B cell (primary cell): Measurements from ENCODE around the gene PHLDA3. TPM values are rescaled to one million over a fixed set of nuclear protein-coding genes. Genes with fewer than 3 reads are reported as not detected.

Experiments used
- ATAC-seq: fragments of 200-7000 bp; cut with Tn5 transposase; one replicate; pipeline ENCODE4 v1.10.0; 2021; ENCODE audit warnings: low read depth, mild to moderate bottlenecking, moderate number of reproducible peaks, moderate library complexity
- CTCF ChIA-PET: fragments of 350-600 bp; sonication (Branson Sonifier 250); formaldehyde crosslinking; loops from one replicate; lab custom pipeline; 2021; ENCODE audit warnings: antibody characterized with exemption, inconsistent platforms; lab: Charles Lee
- POLR2A ChIA-PET: fragments of 350-600 bp; sonication (Branson Sonifier 250); formaldehyde crosslinking; loops from one replicate; lab custom pipeline; 2021; ENCODE audit warnings: antibody characterized with exemption; lab: Charles Lee
- DNase-seq: peaks from one replicate; pipeline ENCODE4 v3.0.0; 2013
- H2AFZ ChIP-seq: 2 replicates; pipeline ENCODE4 v1.6.1; 2012; ENCODE audit warnings: mild to moderate bottlenecking, low read depth, low read length; ENCODE audit not compliant: insufficient read depth, poor library complexity, severe bottlenecking
- H3K27ac ChIP-seq, 2 donors: 1 replicate in 1 of 2; 2 replicates in 1 of 2; pipeline ENCODE4 v1.5.1; 2012 to 2013; ENCODE audit warnings: low read length in 2 of 2, mild to moderate bottlenecking in 2 of 2, moderate library complexity in 1 of 2
- H3K27me3 ChIP-seq, 4 experiments: fragments of 200-600 bp in 1 of 4; sonication (generic) in 1 of 4; replicated peaks in 1 of 4; 1 replicate in 2 of 4; 2 replicates in 2 of 4; pipeline versions ENCODE4 v1.6.1 to v1.7.0; 2013 to 2016; ENCODE audit warnings: low read length in 3 of 4, mild to moderate bottlenecking in 2 of 4, mixed read lengths in 1 of 4, moderate library complexity in 1 of 4; ENCODE audit not compliant: insufficient read depth in 4 of 4, control insufficient read depth in 3 of 4; ENCODE audit errors: control extremely low read depth in 1 of 4
- H3K36me3 ChIP-seq, 2 experiments: replicated peaks in 1 of 2; 1 replicate in 1 of 2; 2 replicates in 1 of 2; pipeline versions ENCODE4 v1.6.1 to v1.7.1; 2013; ENCODE audit warnings: low read length in 1 of 2; ENCODE audit not compliant: insufficient read depth in 2 of 2, control insufficient read depth in 1 of 2; ENCODE audit errors: control extremely low read depth in 1 of 2, extremely low read depth in 1 of 2
- H3K4me1 ChIP-seq, 2 donors: fragments of 200-600 bp in 1 of 2; sonication (generic) in 1 of 2; 1 replicate in 1 of 2; 2 replicates in 1 of 2; pipeline versions ENCODE4 v1.5.1 to v1.6.1; 2013 to 2017; ENCODE audit warnings: low read length in 2 of 2; ENCODE audit not compliant: control insufficient read depth in 2 of 2, insufficient read depth in 2 of 2
- H3K4me2 ChIP-seq: replicated peaks from 2 replicates; pipeline ENCODE3; 2012; ENCODE audit warnings: mild to moderate bottlenecking, low read depth, low read length; ENCODE audit not compliant: poor library complexity, severe bottlenecking
- H3K4me3 ChIP-seq, 5 experiments: fragments of 200-600 bp in 1 of 5; sonication (generic) in 1 of 5; 1 replicate in 3 of 5; 2 replicates in 2 of 5; pipeline versions ENCODE4 v1.5.1 to v1.7.0; 2011 to 2016; ENCODE audit warnings: low read length in 4 of 5, mild to moderate bottlenecking in 4 of 5, low read depth in 2 of 5, control low read depth in 1 of 5, moderate library complexity in 1 of 5; ENCODE audit not compliant: insufficient read depth in 1 of 5; ENCODE audit errors: control extremely low read depth in 1 of 5, extremely low read depth in 1 of 5
- H3K79me2 ChIP-seq: fragments of 200-600 bp; sonication (generic); one replicate; pipeline ENCODE4 v1.6.0; 2016; ENCODE audit warnings: low read length; ENCODE audit not compliant: control insufficient read depth, insufficient read depth
- H3K9ac ChIP-seq: fragments of 200-600 bp; sonication (generic); 2 replicates; pipeline ENCODE4 v1.6.1; 2017; ENCODE audit warnings: mild to moderate bottlenecking, low read length, moderate library complexity
- H3K9me3 ChIP-seq, 3 donors: one replicate each; pipeline versions ENCODE4 v1.6.1 to v1.7.1; 2013; ENCODE audit warnings: low read length in 2 of 3; ENCODE audit not compliant: control insufficient read depth in 2 of 3, insufficient read depth in 1 of 3; ENCODE audit errors: control extremely low read depth in 1 of 3
- H4K20me1 ChIP-seq: 2 replicates; pipeline ENCODE4 v1.6.0; 2012; ENCODE audit warnings: mild to moderate bottlenecking, low read length; ENCODE audit not compliant: insufficient read depth, control insufficient read depth, poor library complexity, severe bottlenecking
- H3K27ac Mint-ChIP-seq: one replicate; pipeline ENCODE4 v1.8.0; 2021; ENCODE audit warnings: mixed read lengths
- H3K27me3 Mint-ChIP-seq: one replicate; pipeline ENCODE4 v1.8.0; 2021; ENCODE audit warnings: mixed read lengths
- H3K4me1 Mint-ChIP-seq: one replicate; pipeline ENCODE4 v1.8.0; 2021; ENCODE audit warnings: mixed read lengths
- H3K4me3 Mint-ChIP-seq: one replicate; pipeline ENCODE4 v1.8.0; 2021; ENCODE audit warnings: mixed read lengths
- H3K9me3 Mint-ChIP-seq: one replicate; pipeline ENCODE4 v1.8.0; 2022; ENCODE audit warnings: mixed read lengths; ENCODE audit not compliant: insufficient read depth
- EZH2 ChIP-seq: IDR thresholded peaks from 2 replicates; pipeline ENCODE4 v1.6.1; 2012; ENCODE audit warnings: borderline replicate concordance, low read depth, mild to moderate bottlenecking, moderate library complexity, low read length; ENCODE audit not compliant: insufficient read depth, poor library complexity, severe bottlenecking
- WGBS: methylation state at CpG from one replicate; pipeline ENCODE4 v1.1.5; 2013; ENCODE audit warnings: missing lambda C conversion rate; ENCODE audit not compliant: insufficient coverage; 5-methylcytosine and 5-hydroxymethylcytosine counted together
- intact Hi-C: fragments of 100-400 bp; cut with micrococcal nuclease; formaldehyde crosslinking; loops from one replicate; pipeline ENCODE4 v1.10.0; 2022
- polyA plus RNA-seq: library from polyadenylated mRNA; depleted of rRNA; stranded (reverse); fragments of >200 nt; gene quantifications from 2 replicates; pipeline ENCODE4 v1.2.3, GENCODE V29; 2012
- total RNA-seq, 2 donors: library from RNA; stranded (reverse); fragments of 120-200 nt in 1 of 2; gene quantifications; 1 replicate in 1 of 2; 2 replicates in 1 of 2; pipeline versions ENCODE4 v1.2.3 to v1.2.4, GENCODE V29; 2013 to 2022
- TF ChIP-seq, protein P1 (sequence below): fragments of 200-600 bp; IDR thresholded peaks from one replicate; pipeline ENCODE4 v1.8.0; 2022; ENCODE audit warnings: antibody characterized with exemption, mild to moderate bottlenecking

Gene PHLDA3
- total and polyA plus RNA-seq, 2 donors (not counting 1 experiment from before 2014, with no cell fraction given), result 0.20 to 0.30 TPM

DNA sequence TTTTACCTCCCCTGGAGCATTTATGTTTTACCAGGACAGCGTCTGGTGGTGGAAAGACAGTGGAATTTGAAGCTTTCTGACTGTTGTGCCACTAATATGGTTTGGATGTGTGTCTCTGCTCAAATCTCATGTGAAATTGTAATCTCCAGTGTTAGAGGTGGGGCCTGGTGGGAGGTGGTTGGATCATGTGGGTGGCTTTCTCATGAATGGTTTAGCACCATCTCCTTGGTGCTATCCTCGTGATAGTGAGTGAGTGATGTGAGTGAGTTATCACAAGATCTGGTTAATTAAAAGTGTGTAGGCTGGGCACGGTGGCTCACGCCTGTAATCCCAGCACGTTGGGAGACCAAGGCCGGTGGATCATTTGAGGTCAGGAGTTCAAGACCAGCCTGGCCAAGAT, 23.7 kb downstream of the PHLDA3 start:
- no peaks in the 10 kb centered on the region for H3K79me2 ChIP-seq
- H3K4me1 Mint-ChIP-seq, result peaks cover 4% of the 10 kb centered on the region
- H3K4me2 ChIP-seq, result no peak overlapping the region
- no peaks in the 10 kb centered on the region for H3K36me3 ChIP-seq
- ATAC-seq (no peak), DNase-seq (no peak)
- POLR2A ChIA-PET, result no interaction called here
- no peak overlapping the region for H3K27ac ChIP-seq
- intact Hi-C loops, result loop anchor here (5.0 to 10.0 kb wide), 2 partner anchors 37 to 349 kb away; no protein-coding TSS in a partner anchor
- WGBS, result 98% methylated on average over 4 of the region's 6 CpGs
- H3K27me3 Mint-ChIP-seq, result peaks cover 31% of the 10 kb centered on the region
- H4K20me1 ChIP-seq, result no peaks in the 10 kb centered on the region
- no peak overlapping the region for H3K9ac ChIP-seq
- no peak overlapping the region for H3K4me3 Mint-ChIP-seq
- H3K4me1 ChIP-seq, result peaks cover 7 to 9% of the 10 kb centered on the region in 2 donors
- no peak overlapping the region for H3K27ac Mint-ChIP-seq
- H2AFZ ChIP-seq, result no peak overlapping the region
- CTCF ChIA-PET, result interaction anchor here (1.0 to 8.0 kb wide), 5 partner anchors 9 to 67 kb away, joined by 3 to 104 read pairs (median 5); no protein-coding TSS in a partner anchor
- no peak for TF ChIP-seq EZH2
- TF ChIP-seq, protein P1, sequence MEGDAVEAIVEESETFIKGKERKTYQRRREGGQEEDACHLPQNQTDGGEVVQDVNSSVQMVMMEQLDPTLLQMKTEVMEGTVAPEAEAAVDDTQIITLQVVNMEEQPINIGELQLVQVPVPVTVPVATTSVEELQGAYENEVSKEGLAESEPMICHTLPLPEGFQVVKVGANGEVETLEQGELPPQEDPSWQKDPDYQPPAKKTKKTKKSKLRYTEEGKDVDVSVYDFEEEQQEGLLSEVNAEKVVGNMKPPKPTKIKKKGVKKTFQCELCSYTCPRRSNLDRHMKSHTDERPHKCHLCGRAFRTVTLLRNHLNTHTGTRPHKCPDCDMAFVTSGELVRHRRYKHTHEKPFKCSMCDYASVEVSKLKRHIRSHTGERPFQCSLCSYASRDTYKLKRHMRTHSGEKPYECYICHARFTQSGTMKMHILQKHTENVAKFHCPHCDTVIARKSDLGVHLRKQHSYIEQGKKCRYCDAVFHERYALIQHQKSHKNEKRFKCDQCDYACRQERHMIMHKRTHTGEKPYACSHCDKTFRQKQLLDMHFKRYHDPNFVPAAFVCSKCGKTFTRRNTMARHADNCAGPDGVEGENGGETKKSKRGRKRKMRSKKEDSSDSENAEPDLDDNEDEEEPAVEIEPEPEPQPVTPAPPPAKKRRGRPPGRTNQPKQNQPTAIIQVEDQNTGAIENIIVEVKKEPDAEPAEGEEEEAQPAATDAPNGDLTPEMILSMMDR, result no peak
- peaks cover 0 to 5% (median 4%) of the 10 kb centered on the region in 3 donors for H3K9me3 ChIP-seq
- no peaks in the 10 kb centered on the region for H3K9me3 Mint-ChIP-seq
- H3K4me3 ChIP-seq, result no peak overlapping the region
- peaks cover 0 to 5% (median 0%) of the 10 kb centered on the region in 4 experiments for H3K27me3 ChIP-seq

DNA sequence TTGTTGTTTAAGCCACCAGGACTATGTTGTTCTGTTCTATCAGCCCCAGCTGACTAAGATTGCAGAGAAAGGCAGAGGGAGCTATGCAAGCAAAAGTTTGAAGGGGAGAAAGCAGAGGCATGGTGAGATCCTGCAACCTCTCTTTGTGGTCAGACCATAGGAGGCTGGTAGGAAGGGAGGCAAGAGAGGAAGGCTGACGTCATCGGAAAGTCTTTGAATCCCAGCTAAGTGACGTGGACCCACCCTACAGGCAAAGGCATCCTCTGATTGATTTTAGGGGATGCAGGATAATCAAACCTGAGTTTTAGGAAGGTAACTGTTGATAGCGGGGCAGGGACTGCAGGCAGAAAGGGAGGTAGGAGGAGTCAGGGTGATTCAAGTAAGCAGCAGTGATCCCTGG, 24.2 kb downstream of the PHLDA3 start:
- Histone ChIP-seq H4K20me1 (no peaks in the 10 kb centered on the region), H3K27me3 (peaks cover 0 to 5% (median 0%) of the 10 kb centered on the region in 4 experiments), H3K27ac (no peak overlapping the region), H3K79me2 (no peaks in the 10 kb centered on the region), H3K4me3 (no peak overlapping the region), H3K9me3 (peaks cover 0 to 5% (median 4%) of the 10 kb centered on the region in 3 donors), H3K4me1 (peaks cover 7 to 9% of the 10 kb centered on the region in 2 donors), H3K36me3 (no peaks in the 10 kb centered on the region), H2AFZ (no peak overlapping the region), H3K4me2 (no peak overlapping the region), H3K9ac (no peak overlapping the region)
- intact Hi-C loops, result loop anchor here (5.0 to 10.0 kb wide), 2 partner anchors 38 to 350 kb away; no protein-coding TSS in a partner anchor
- peaks cover 28% of the 10 kb centered on the region for H3K27me3 Mint-ChIP-seq
- H3K4me3 Mint-ChIP-seq, result no peak overlapping the region
- peaks cover 4% of the 10 kb centered on the region for H3K4me1 Mint-ChIP-seq
- no peaks in the 10 kb centered on the region for H3K9me3 Mint-ChIP-seq
- ChIA-PET POLR2A (no interaction called here), CTCF (interaction anchor here (1.0 to 8.0 kb wide), 4 partner anchors 9 to 67 kb away, joined by 3 to 104 read pairs (median 4); no protein-coding TSS in a partner anchor)
- no peak overlapping the region for H3K27ac Mint-ChIP-seq
- no peak for ATAC-seq
- TF ChIP-seq EZH2, result no peak
- TF ChIP-seq, protein P1, result no peak
- WGBS, result 90% methylated on average over 3 of the region's 4 CpGs
- no peak for DNase-seq
